ENCODE results near the gene INPP5A. TPM values are rescaled to one million over a fixed set of nuclear protein-coding genes. Genes with fewer than 3 reads are reported as not detected.

INPP5A gene
- total RNA-seq, 6 experiments from 2014 or later: 58.9 to 64.6 (median 63.8) TPM

DNA sequence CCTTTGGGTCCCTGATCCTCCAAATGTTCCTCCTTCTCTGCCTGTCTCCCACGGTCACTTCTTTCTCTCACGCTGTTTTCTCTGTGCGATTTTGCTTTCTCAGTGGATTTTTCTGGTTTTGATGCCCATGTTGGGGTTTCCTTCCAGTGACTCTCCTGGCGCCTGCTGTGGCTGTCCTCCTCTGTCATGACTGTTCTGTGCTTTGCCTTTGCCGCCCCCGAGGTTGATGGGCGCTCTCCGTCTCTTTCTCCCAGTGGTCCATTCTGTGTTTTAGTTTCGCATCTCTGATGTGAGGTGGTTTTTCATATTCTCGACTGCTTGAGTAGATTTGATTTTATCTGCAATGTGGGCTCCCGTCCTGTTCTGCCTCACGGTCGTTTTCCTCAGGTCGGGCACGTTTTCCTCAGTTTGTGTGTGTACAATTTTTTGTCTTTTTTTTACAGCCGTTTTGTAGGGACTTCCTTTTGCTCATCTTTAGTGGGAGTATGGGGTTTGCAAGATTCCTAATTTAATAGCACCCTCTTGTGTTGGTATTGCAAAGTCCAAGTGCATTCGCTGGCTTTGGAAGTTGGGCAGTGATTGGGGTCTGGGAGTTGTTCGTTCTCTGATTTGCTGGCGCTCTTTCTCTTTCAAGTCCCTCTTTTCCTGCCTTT is 100.0 kb downstream of the INPP5A start:
- Mint-ChIP-seq H3K9me3 (no peaks in the 10 kb centered on the region), H3K27me3 (ENCODE audit: insufficient read depth) (peaks cover 3% of the 10 kb centered on the region), H3K27ac (peak overlapping the region; percentile 17), H3K4me3 (peak overlapping the region; percentile 62), H3K4me1 (ENCODE audit: low read depth) (peaks cover 51% of the 10 kb centered on the region), H3K36me3 (ENCODE audit: low read depth) (no peaks in the 10 kb centered on the region)
- TF ChIP-seq, protein P1, sequence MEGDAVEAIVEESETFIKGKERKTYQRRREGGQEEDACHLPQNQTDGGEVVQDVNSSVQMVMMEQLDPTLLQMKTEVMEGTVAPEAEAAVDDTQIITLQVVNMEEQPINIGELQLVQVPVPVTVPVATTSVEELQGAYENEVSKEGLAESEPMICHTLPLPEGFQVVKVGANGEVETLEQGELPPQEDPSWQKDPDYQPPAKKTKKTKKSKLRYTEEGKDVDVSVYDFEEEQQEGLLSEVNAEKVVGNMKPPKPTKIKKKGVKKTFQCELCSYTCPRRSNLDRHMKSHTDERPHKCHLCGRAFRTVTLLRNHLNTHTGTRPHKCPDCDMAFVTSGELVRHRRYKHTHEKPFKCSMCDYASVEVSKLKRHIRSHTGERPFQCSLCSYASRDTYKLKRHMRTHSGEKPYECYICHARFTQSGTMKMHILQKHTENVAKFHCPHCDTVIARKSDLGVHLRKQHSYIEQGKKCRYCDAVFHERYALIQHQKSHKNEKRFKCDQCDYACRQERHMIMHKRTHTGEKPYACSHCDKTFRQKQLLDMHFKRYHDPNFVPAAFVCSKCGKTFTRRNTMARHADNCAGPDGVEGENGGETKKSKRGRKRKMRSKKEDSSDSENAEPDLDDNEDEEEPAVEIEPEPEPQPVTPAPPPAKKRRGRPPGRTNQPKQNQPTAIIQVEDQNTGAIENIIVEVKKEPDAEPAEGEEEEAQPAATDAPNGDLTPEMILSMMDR (IDR thresholded peaks at IDR 0.05): peak; percentile 86
- peak; percentile 62 for DNase-seq

DNA sequence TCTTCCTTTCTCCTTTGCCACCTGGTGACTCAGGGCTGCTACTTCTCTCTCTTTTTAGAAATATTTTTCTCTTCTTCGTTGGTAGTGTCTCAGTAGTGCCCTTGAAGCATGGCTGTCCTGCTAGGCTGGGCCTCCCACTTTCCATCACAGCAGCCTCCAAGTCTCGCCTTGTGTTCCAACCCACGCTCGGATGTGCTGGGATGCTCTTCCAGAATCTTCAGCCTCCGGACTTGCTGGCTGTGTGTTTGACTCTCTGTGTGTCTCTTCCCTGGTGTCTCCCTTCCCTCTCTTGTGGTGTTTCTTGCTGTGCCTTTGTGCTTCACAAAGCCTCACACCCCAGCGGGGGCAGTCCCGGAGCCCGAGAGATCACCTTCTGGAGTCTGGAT is 100.5 kb downstream of the INPP5A start:
- peaks cover 45% of the 10 kb centered on the region for H3K4me1 Mint-ChIP-seq (ENCODE audit: low read depth)
- H3K4me3 Mint-ChIP-seq: no peak overlapping the region
- TF ChIP-seq, protein P1 (IDR thresholded peaks at IDR 0.05): peak; percentile 49
- DNase-seq: no peak
- H3K27me3 Mint-ChIP-seq (ENCODE audit: insufficient read depth): peaks cover 3% of the 10 kb centered on the region
- no peaks in the 10 kb centered on the region for H3K9me3 Mint-ChIP-seq
- peak overlapping the region; percentile 17; the same call in 1 of the 2 replicates for H3K27ac Mint-ChIP-seq
- H3K36me3 Mint-ChIP-seq (ENCODE audit: low read depth): no peaks in the 10 kb centered on the region

DNA sequence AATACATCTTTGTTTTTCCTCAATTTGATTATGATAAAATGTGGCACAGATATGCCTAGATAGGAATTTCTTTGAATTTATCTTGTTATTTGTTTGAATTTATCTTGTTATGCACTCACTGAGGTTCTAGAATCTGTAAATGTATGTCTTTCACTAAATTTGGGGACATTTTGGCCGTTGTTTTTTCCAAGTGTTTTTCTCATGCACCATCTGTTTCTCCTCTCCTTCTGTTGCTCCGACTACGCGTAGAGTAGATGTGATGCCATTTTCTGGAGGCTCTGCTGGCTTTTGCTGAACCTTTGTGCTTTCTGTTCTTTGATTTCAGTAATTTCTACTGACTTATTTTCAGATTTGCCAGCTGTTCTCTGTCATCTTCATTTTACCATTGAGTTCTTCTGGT is 101.9 kb downstream of the INPP5A start:
- Mint-ChIP-seq H3K27me3 (ENCODE audit: insufficient read depth) (peaks cover 3% of the 10 kb centered on the region), H3K36me3 (ENCODE audit: low read depth) (no peaks in the 10 kb centered on the region), H3K4me1 (ENCODE audit: low read depth) (peaks cover 32% of the 10 kb centered on the region), H3K9me3 (no peaks in the 10 kb centered on the region), H3K4me3 (no peak overlapping the region), H3K27ac (no peak overlapping the region)
- no peak for DNase-seq
- TF ChIP-seq, protein P1 (IDR thresholded peaks at IDR 0.05): no peak

DNA sequence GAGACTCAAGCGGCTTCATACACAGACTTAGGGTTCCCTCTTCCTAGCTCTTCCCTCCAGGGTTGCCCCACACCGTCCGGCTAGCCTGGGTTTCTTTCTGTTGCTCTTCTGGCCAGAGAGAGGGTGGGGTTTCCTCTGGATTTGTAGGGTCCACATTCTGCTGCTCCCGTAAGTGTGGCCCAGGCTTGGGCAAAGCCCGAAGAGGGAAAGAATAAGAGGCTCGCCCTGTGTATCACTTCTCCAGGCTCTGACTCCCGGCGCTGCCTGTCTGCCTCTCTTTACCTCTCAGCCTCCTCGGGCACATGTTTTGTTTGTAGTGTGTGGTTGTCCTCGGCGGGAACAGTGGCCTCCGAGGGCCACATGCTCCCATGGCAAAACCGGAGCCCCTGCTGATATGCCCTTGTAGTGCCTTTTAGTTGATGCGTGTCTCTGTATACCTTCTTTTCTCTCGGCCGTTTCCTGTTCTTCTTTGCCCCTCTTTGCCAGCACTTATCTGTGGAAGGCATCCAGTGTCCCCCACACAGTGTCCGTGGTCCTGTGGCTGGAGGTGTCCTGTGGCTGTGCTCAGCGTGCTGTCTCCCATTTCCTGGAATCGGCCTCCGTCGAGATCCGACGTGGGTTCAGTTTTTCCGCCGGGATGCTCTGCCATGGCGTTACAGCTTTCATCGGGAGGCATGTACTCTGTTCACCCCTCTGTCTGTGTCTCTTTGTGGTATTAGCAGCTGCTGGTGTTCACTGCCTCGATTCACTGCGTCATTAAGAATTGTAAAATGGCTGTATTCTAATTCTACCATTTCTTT is 102.9 kb downstream of the INPP5A start:
- H3K4me1 Mint-ChIP-seq (ENCODE audit: low read depth): peaks cover 26% of the 10 kb centered on the region
- H3K27me3 Mint-ChIP-seq (ENCODE audit: insufficient read depth): peaks cover 5% of the 10 kb centered on the region

DNA sequence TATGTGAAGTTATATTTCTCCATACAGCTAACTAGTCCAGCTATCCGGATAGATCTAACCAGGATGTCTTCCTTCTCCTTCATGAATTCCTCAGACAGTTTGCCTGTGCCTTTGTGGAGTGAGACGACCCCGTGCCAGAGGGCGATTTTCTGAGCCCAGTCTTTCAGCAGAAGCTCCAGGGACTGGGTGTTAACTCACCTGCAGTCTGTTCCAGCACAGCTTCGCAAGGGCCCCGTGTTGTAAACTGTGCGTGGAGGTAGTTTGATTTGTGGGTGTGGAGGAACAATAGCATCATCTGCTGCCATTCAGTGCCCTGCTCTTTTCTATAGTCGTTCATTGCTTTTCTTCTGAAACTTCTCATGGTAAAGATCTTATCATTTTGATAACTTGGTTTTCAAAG is 103.8 kb downstream of the INPP5A start:
- Mint-ChIP-seq H3K9me3 (no peaks in the 10 kb centered on the region), H3K27me3 (ENCODE audit: insufficient read depth) (peaks cover 5% of the 10 kb centered on the region), H3K4me1 (ENCODE audit: low read depth) (peaks cover 26% of the 10 kb centered on the region), H3K36me3 (ENCODE audit: low read depth) (no peaks in the 10 kb centered on the region), H3K4me3 (no peak overlapping the region), H3K27ac (peak overlapping the region; percentile 2; the same call in 1 of the 2 replicates)
- TF ChIP-seq, protein P1 (IDR thresholded peaks at IDR 0.05): no peak
- DNase-seq: no peak

More for the DNA sequence above, 102.9 kb downstream of the INPP5A start:
- no peak overlapping the region for H3K27ac Mint-ChIP-seq
- H3K4me3 Mint-ChIP-seq: no peak overlapping the region
- no peaks in the 10 kb centered on the region for H3K9me3 Mint-ChIP-seq
- no peaks in the 10 kb centered on the region for H3K36me3 Mint-ChIP-seq (ENCODE audit: low read depth)
- TF ChIP-seq, protein P1 (IDR thresholded peaks at IDR 0.05): no peak
- DNase-seq: no peak
